A549 treated with CpdA at 1 μM for 4 hours (cell line): ENCODE measurements around the gene PQBP1. TPM values are rescaled to one million over a fixed set of nuclear protein-coding genes. Genes with fewer than 3 reads are reported as not detected.

ENCODE experiments used
- total RNA-seq: library from RNA; stranded (reverse); fragments of 200-300 nt; extraction: Qiagen RNA extraction; gene quantifications from 5 replicates; pipeline ENCODE4 v1.2.3, GENCODE V29; 2022; ENCODE audit warnings: low read depth

PQBP1 gene
- total RNA-seq: 97.6 to 109 TPM (median 105 TPM) in 5 replicates

GRCh38 chrX:48897625-48898306 is at the start of gene PQBP1, which contains the start of gene TIMM17B:
Gene PQBP1, plus strand, starts transcription at chrX:48897930. Its CDS starts 580 bp downstream, at chrX:48898510.
Gene TIMM17B, minus strand, starts transcription at chrX:48897768. Its CDS starts 19 bp downstream, at chrX:48897749.

GRCh38 chrX:48911412-48912182 is 13.9 kb downstream of the PQBP1 start, which contains the start of gene SLC35A2:
Gene SLC35A2, minus strand, starts transcription at chrX:48911646. Its CDS starts 10 bp downstream, at chrX:48911636.

GRCh38 chrX:48918643-48919340 is 21.1 kb downstream of the PQBP1 start, which contains the start of gene PIM2:
Gene PIM2, minus strand, starts transcription at chrX:48919024. Its CDS starts 190 bp downstream, at chrX:48918834.

Other genes starting within 250 kb of the PQBP1 start
- 0.12 to 0.33 TPM (median 0.28 TPM) in 4 of 5 replicates, not detected in the other for gene WAS, start 214.1 kb upstream of the PQBP1 start, total RNA-seq
- 21.5 to 23.4 TPM (median 21.8 TPM) in 5 replicates for gene SUV39H1, start 201.2 kb upstream of the PQBP1 start, total RNA-seq
- gene GLOD5, start 136.2 kb upstream of the PQBP1 start, total RNA-seq: not detected in 5 replicates
- not detected in 5 replicates for gene GATA1, start 111.3 kb upstream of the PQBP1 start, total RNA-seq
- 22.9 to 33.4 TPM (median 29.2 TPM) in 5 replicates for gene HDAC6, start 95.9 kb upstream of the PQBP1 start, total RNA-seq
- gene ERAS, start 71.4 kb upstream of the PQBP1 start, total RNA-seq: 0.10 TPM in 1 of 5 replicates, not detected in the others
- 18.4 to 50.4 TPM (median 44.8 TPM) in 5 replicates for gene PCSK1N, start 62.3 kb upstream of the PQBP1 start, total RNA-seq
- gene TIMM17B, start 162 bp upstream of the PQBP1 start, total RNA-seq: 80.5 to 110 TPM (median 105 TPM) in 5 replicates
- gene SLC35A2, start 13.7 kb downstream of the PQBP1 start, total RNA-seq: 53.9 to 71.3 TPM (median 67.3 TPM) in 5 replicates
- 10.7 to 12.1 TPM (median 11.5 TPM) in 5 replicates for gene PIM2, start 21.1 kb downstream of the PQBP1 start, total RNA-seq
- gene OTUD5, start 59.7 kb downstream of the PQBP1 start, total RNA-seq: 60.6 to 69.6 TPM (median 64.6 TPM) in 5 replicates
- 0.86 to 2.0 TPM (median 1.2 TPM) in 5 replicates for gene KCND1, start 73.9 kb downstream of the PQBP1 start, total RNA-seq
- gene GRIPAP1, start 104.3 kb downstream of the PQBP1 start, total RNA-seq: 22.2 to 24.2 TPM (median 23.0 TPM) in 5 replicates
- gene TFE3, start 145.4 kb downstream of the PQBP1 start, total RNA-seq: 49.2 to 63.4 TPM (median 61.8 TPM) in 5 replicates
- gene CCDC120, start 161.1 kb downstream of the PQBP1 start, total RNA-seq: 3.2 to 4.7 TPM (median 3.6 TPM) in 5 replicates
- 32.8 to 48.2 TPM (median 42.6 TPM) in 5 replicates for gene PRAF2, start 176.1 kb downstream of the PQBP1 start, total RNA-seq
- 54.9 to 65.6 TPM (median 58.5 TPM) in 5 replicates for gene WDR45, start 182.0 kb downstream of the PQBP1 start, total RNA-seq
- 23.2 to 26.7 TPM (median 24.8 TPM) in 5 replicates for gene GPKOW, start 225.8 kb downstream of the PQBP1 start, total RNA-seq